ENCODE measurements around the gene ACIN1. TPM values are rescaled to one million over a fixed set of nuclear protein-coding genes. Genes with fewer than 3 reads are reported as not detected.

The ACIN1 gene
- polyA plus RNA-seq, 1 donor (not counting 4 experiments of a cell fraction or from before 2014, with no cell fraction given): 104 TPM

GRCh38 chr14:23009939-23010726, 84.8 kb downstream of the ACIN1 start, which contains the start of gene C14orf93:
Gene C14orf93, minus strand, starts transcription at chr14:23010143. Its CDS starts 11,120 bp downstream, at chr14:22999023.
- FAIRE-seq: no peak
- dilution Hi-C loops (cut with MboI; ENCODE audit: extremely low pct_ligation_motif_present, low sequenced_read_pairs): no loop called here

GRCh38 chr14:23009483-23009938, 85.4 kb downstream of the ACIN1 start:
- peak overlapping the region; percentile 39 to 86 (median 64) for H3K4me3 ChIP-seq (ENCODE audit: control insufficient read depth in 2 of 3, extremely low read depth in 1 of 3, insufficient read depth in 2 of 3, low read depth in 1 of 3, low read length in 3 of 3)
- peak overlapping the region; percentile 84 for H3K4me2 ChIP-seq (ENCODE audit: control insufficient read depth, extremely low read depth, insufficient read depth, low read depth, low read length)
- H3K36me3 ChIP-seq (ENCODE audit: control insufficient read depth in 2 of 2, extremely low read depth in 1 of 2, insufficient read depth in 2 of 2, low read length in 2 of 2): no peaks in the 10 kb centered on the region
- peak overlapping the region; percentile 88 for H2AFZ ChIP-seq (ENCODE audit: control insufficient read depth, low read length)
- FAIRE-seq (no peak), DNase-seq (ENCODE audit: low read depth, low spot score) (no peak)
- no peaks in the 10 kb centered on the region for H3K27me3 ChIP-seq (ENCODE audit: control insufficient read depth, extremely low read depth, insufficient read depth, low read length)
- H4K20me1 ChIP-seq (ENCODE audit: control insufficient read depth, extremely low read depth, insufficient read depth, low read length): no peaks in the 10 kb centered on the region
- peak overlapping the region; percentile 83 for H3K27ac ChIP-seq (ENCODE audit: control insufficient read depth, insufficient read depth, low read length)
- H3K9ac ChIP-seq (ENCODE audit: control insufficient read depth, extremely low read depth, insufficient read depth, low read length): peak overlapping the region; percentile 70
- peaks cover 27% of the 10 kb centered on the region for H3K4me1 ChIP-seq (ENCODE audit: control insufficient read depth, extremely low read depth, insufficient read depth, low read length)
- no peaks in the 10 kb centered on the region for H3K9me3 ChIP-seq (ENCODE audit: control insufficient read depth, low read depth, low read length)
- no peaks in the 10 kb centered on the region for H3K79me2 ChIP-seq (ENCODE audit: control insufficient read depth, insufficient read depth, low read length)
- H3K9me1 ChIP-seq (ENCODE audit: control insufficient read depth, extremely low read depth, insufficient read depth, low read length): no peaks in the 10 kb centered on the region
- dilution Hi-C loops (cut with MboI; ENCODE audit: extremely low pct_ligation_motif_present, low sequenced_read_pairs): no loop called here
- TF ChIP-seq EZH2 (IDR thresholded peaks at IDR 0.05; ENCODE audit: low read length) (no peak), CTCF (optimal IDR thresholded peaks at IDR 0.05 in 1 of 3, IDR thresholded peaks at IDR 0.05 in 1 of 3, conservative IDR thresholded peaks at IDR 0.05 in 1 of 3; ENCODE audit: extremely low read depth in 1 of 3, insufficient read depth in 2 of 3, low read length in 3 of 3) (no peak)

More at GRCh38 chr14:23009939-23010726, 84.8 kb downstream of the ACIN1 start, which contains the start of gene C14orf93:
- H3K27ac ChIP-seq (ENCODE audit: control insufficient read depth, insufficient read depth, low read length): peak within 1 kb of the TSS; percentile 83
- no peaks in the 10 kb centered on the region for H3K9me1 ChIP-seq (ENCODE audit: control insufficient read depth, extremely low read depth, insufficient read depth, low read length)
- peak within 1 kb of the TSS; percentile 84 for H3K4me2 ChIP-seq (ENCODE audit: control insufficient read depth, extremely low read depth, insufficient read depth, low read depth, low read length)
- H2AFZ ChIP-seq (ENCODE audit: control insufficient read depth, low read length): peak within 1 kb of the TSS; percentile 89
- H3K79me2 ChIP-seq (ENCODE audit: control insufficient read depth, insufficient read depth, low read length): no peaks in the 10 kb centered on the region
- peaks cover 27% of the 10 kb centered on the region for H3K4me1 ChIP-seq (ENCODE audit: control insufficient read depth, extremely low read depth, insufficient read depth, low read length)
- H3K9me3 ChIP-seq (ENCODE audit: control insufficient read depth, low read depth, low read length): no peaks in the 10 kb centered on the region
- no peak for DNase-seq (ENCODE audit: low read depth, low spot score)
- H4K20me1 ChIP-seq (ENCODE audit: control insufficient read depth, extremely low read depth, insufficient read depth, low read length): no peaks in the 10 kb centered on the region
- no peak for TF ChIP-seq EZH2 (IDR thresholded peaks at IDR 0.05; ENCODE audit: low read length)
- no peak for TF ChIP-seq CTCF (optimal IDR thresholded peaks at IDR 0.05 in 1 of 3, IDR thresholded peaks at IDR 0.05 in 1 of 3, conservative IDR thresholded peaks at IDR 0.05 in 1 of 3; ENCODE audit: extremely low read depth in 1 of 3, insufficient read depth in 2 of 3, low read length in 3 of 3)
- peak within 1 kb of the TSS; percentile 70 for H3K9ac ChIP-seq (ENCODE audit: control insufficient read depth, extremely low read depth, insufficient read depth, low read length)
- H3K4me3 ChIP-seq (ENCODE audit: control insufficient read depth in 2 of 3, extremely low read depth in 1 of 3, insufficient read depth in 2 of 3, low read depth in 1 of 3, low read length in 3 of 3): peak within 1 kb of the TSS; percentile 39 to 86 (median 64)
- no peaks in the 10 kb centered on the region for H3K27me3 ChIP-seq (ENCODE audit: control insufficient read depth, extremely low read depth, insufficient read depth, low read length)
- H3K36me3 ChIP-seq (ENCODE audit: control insufficient read depth in 2 of 2, extremely low read depth in 1 of 2, insufficient read depth in 2 of 2, low read length in 2 of 2): no peaks in the 10 kb centered on the region

Data from keratinocyte (primary cell).